ENCODE measurements around the gene ENO3.

The ENO3 gene

DNA sequence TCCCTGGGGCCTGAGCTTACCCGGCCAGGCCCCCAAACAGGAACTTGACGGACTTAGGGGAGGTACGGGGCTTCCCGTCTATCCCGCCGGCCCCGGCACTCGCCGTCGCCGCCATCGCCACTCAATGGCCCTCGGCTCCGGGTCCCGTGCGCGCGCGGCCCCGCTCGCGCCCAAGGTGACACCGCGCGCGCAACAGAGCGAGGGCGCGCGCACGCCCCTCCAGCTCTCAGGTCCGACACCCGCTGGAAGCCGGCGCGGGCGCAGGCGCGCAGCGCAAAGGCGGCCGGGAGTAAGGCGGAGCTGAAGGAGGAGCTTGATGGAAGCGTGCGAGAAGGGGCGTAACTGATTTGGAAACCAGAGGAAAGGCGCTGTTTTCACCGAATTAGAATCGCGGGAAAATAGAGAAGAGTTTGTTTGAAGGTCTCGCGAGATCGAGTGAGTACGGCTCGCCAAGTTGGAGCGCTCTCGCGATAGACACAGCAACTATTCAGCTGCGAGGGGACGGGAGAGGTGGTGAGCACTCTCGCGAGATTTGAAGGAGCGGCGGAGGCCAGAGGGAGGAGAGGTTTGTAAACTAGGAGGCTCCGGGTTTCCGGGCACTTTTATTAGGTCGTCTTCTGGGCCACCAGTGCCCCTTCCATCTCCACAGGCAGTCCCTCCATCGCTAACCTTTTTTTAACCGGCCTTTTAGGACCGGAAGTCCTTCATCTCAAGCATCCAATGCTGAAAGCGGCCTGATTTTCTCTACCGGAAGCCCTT is 10.9 kb upstream of the ENO3 start, which contains the start of the genes RNF167 and SLC25A11:
Gene RNF167 (plus strand): TSS at position 473 of the 759 bp plus-strand sequence. CDS start 642 bp downstream, outside the sequence.
Gene SLC25A11 (minus strand): TSS at position 251 of the 759 bp plus-strand sequence. CDS start 136 bp downstream, at position 115.
- peak within 1 kb of the TSS; percentile 88 to 90 for H3K18ac ChIP-seq (ENCODE audit: low read depth in 1 of 2, low read length in 2 of 2)
- peak within 1 kb of the TSS; percentile 79 for H2AK5ac ChIP-seq (ENCODE audit: low read length, severe bottlenecking)
- H2BK12ac ChIP-seq (ENCODE audit: low read length in 2 of 2): no peak within 1 kb of the TSS
- H3K36me3 ChIP-seq (ENCODE audit: control insufficient read depth in 1 of 2, insufficient read depth in 2 of 2, low read depth in 1 of 2, low read length in 2 of 2): peaks cover 61 to 66% of the 10 kb centered on the region in 2 experiments
- peaks cover 25% of the 10 kb centered on the region for H3K79me1 ChIP-seq (replicated peaks; ENCODE audit: low read length, poor library complexity, severe bottlenecking)
- under 1% methylated on average over 68 of the region's 72 CpGs for WGBS
- peak within 1 kb of the TSS; percentile 67 for H2BK5ac ChIP-seq (ENCODE audit: low read depth, low read length, poor library complexity, severe bottlenecking)
- H4K91ac ChIP-seq (ENCODE audit: low read length): peak within 1 kb of the TSS; percentile 94
- peak within 1 kb of the TSS; percentile 86 to 90 for H3K14ac ChIP-seq (ENCODE audit: low read length in 2 of 2)
- H3K4me1 ChIP-seq (ENCODE audit: control insufficient read depth, insufficient read depth, low read depth, low read length): peaks cover 32% of the 10 kb centered on the region
- H2AFZ ChIP-seq (ENCODE audit: low read depth, low read length): peak within 1 kb of the TSS; percentile 57
- peak within 1 kb of the TSS; percentile 95 for H4K8ac ChIP-seq (ENCODE audit: low read length)
- peak within 1 kb of the TSS; percentile 86 for H2BK120ac ChIP-seq (ENCODE audit: low read depth, low read length)
- H3K9ac ChIP-seq (ENCODE audit: low read length): peak within 1 kb of the TSS; percentile 97
- no peaks in the 10 kb centered on the region for H3K27me3 ChIP-seq (ENCODE audit: control insufficient read depth in 1 of 2, insufficient read depth in 1 of 2, low read length in 2 of 2)
- peak within 1 kb of the TSS in 1 of 2 experiments; percentile 77 for H3K23ac ChIP-seq (ENCODE audit: low read length in 2 of 2)
- no peak within 1 kb of the TSS for H2BK15ac ChIP-seq (ENCODE audit: low read depth, poor library complexity, severe bottlenecking)
- H3K4me3 ChIP-seq (ENCODE audit: insufficient read depth in 1 of 2, low read depth in 1 of 2, low read length in 2 of 2): peak within 1 kb of the TSS; percentile 80 to 98
- peak within 1 kb of the TSS; percentile 98 for H3K27ac ChIP-seq (ENCODE audit: low read length, poor library complexity, severe bottlenecking)
- H3K4me2 ChIP-seq (ENCODE audit: low read length, poor library complexity, severe bottlenecking): peak within 1 kb of the TSS; percentile 94
- peak within 1 kb of the TSS; percentile 95 to 96 for H3K4ac ChIP-seq (ENCODE audit: low read depth in 1 of 2, low read length in 2 of 2)
- H3K9me3 ChIP-seq (ENCODE audit: control insufficient read depth, low read length): no peaks in the 10 kb centered on the region
- DNase-seq: peak; percentile 100

GRCh38 chr17:4940555-4941318 is 10.2 kb upstream of the ENO3 start:
- peaks cover 63 to 68% of the 10 kb centered on the region in 2 experiments for H3K36me3 ChIP-seq (ENCODE audit: control insufficient read depth in 1 of 2, insufficient read depth in 2 of 2, low read depth in 1 of 2, low read length in 2 of 2)
- H3K9ac ChIP-seq (ENCODE audit: low read length): peak overlapping the region; percentile 97
- no peak overlapping the region for H2BK15ac ChIP-seq (ENCODE audit: low read depth, poor library complexity, severe bottlenecking)
- H2BK120ac ChIP-seq (ENCODE audit: low read depth, low read length): peak overlapping the region; percentile 64
- DNase-seq: no peak
- H3K27me3 ChIP-seq (ENCODE audit: control insufficient read depth in 1 of 2, insufficient read depth in 1 of 2, low read length in 2 of 2): no peaks in the 10 kb centered on the region
- H3K4ac ChIP-seq (ENCODE audit: low read depth in 1 of 2, low read length in 2 of 2): peak overlapping the region; percentile 80 to 96
- peak overlapping the region; percentile 94 for H3K4me2 ChIP-seq (ENCODE audit: low read length, poor library complexity, severe bottlenecking)
- H2BK12ac ChIP-seq (ENCODE audit: low read length in 2 of 2): no peak overlapping the region
- peak overlapping the region; percentile 73 to 84 for H3K18ac ChIP-seq (ENCODE audit: low read depth in 1 of 2, low read length in 2 of 2)
- H3K4me3 ChIP-seq (ENCODE audit: insufficient read depth in 1 of 2, low read depth in 1 of 2, low read length in 2 of 2): peak overlapping the region; percentile 80 to 98
- peak overlapping the region; percentile 46 for H2BK5ac ChIP-seq (ENCODE audit: low read depth, low read length, poor library complexity, severe bottlenecking)
- peak overlapping the region; percentile 94 for H4K91ac ChIP-seq (ENCODE audit: low read length)
- H3K9me3 ChIP-seq (ENCODE audit: control insufficient read depth, low read length): no peaks in the 10 kb centered on the region
- peak overlapping the region; percentile 79 for H2AK5ac ChIP-seq (ENCODE audit: low read length, severe bottlenecking)
- H3K14ac ChIP-seq (ENCODE audit: low read length in 2 of 2): peak overlapping the region; percentile 86 to 90
- H3K4me1 ChIP-seq (ENCODE audit: control insufficient read depth, insufficient read depth, low read depth, low read length): peaks cover 37% of the 10 kb centered on the region
- peak overlapping the region; percentile 95 for H4K8ac ChIP-seq (ENCODE audit: low read length)
- peaks cover 22% of the 10 kb centered on the region for H3K79me1 ChIP-seq (replicated peaks; ENCODE audit: low read length, poor library complexity, severe bottlenecking)
- 3% methylated on average over 19 of the region's 29 CpGs for WGBS
- H3K27ac ChIP-seq (ENCODE audit: low read length, poor library complexity, severe bottlenecking): peak overlapping the region; percentile 98
- H3K23ac ChIP-seq (ENCODE audit: low read length in 2 of 2): peak overlapping the region in 1 of 2 experiments; percentile 75
- H2AFZ ChIP-seq (ENCODE audit: low read depth, low read length): peak overlapping the region; percentile 46

DNA sequence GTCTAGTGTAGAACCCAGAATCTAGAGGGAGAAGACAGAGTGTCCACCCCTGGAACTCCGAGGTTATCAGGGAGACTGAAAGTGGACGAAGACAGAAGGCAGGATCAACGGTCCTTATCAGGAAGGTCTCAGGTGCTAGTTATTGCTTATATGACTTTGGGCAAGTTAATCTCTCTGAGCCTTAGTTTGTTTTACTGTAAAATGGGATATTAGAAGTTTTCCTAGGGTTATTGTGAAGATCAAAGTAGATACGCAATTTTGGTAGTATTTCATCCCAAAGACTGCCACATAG is 9.7 kb upstream of the ENO3 start:
- Histone ChIP-seq H3K4me2 (ENCODE audit: low read length, poor library complexity, severe bottlenecking) (peak overlapping the region; percentile 94), H2BK120ac (ENCODE audit: low read depth, low read length) (no peak overlapping the region), H3K9me3 (ENCODE audit: control insufficient read depth, low read length) (no peaks in the 10 kb centered on the region), H3K14ac (ENCODE audit: low read length in 2 of 2) (no peak overlapping the region), H3K27me3 (ENCODE audit: control insufficient read depth in 1 of 2, insufficient read depth in 1 of 2, low read length in 2 of 2) (no peaks in the 10 kb centered on the region), H3K36me3 (ENCODE audit: control insufficient read depth in 1 of 2, insufficient read depth in 2 of 2, low read depth in 1 of 2, low read length in 2 of 2) (peaks cover 60 to 68% of the 10 kb centered on the region in 2 experiments), H2AFZ (ENCODE audit: low read depth, low read length) (no peak overlapping the region), H2BK12ac (ENCODE audit: low read length in 2 of 2) (no peak overlapping the region), H3K23ac (ENCODE audit: low read length in 2 of 2) (no peak overlapping the region), H2BK15ac (ENCODE audit: low read depth, poor library complexity, severe bottlenecking) (no peak overlapping the region), H3K4me3 (ENCODE audit: insufficient read depth in 1 of 2, low read depth in 1 of 2, low read length in 2 of 2) (peak overlapping the region in 1 of 2 experiments; percentile 98), H2BK5ac (ENCODE audit: low read depth, low read length, poor library complexity, severe bottlenecking) (no peak overlapping the region), H2AK5ac (ENCODE audit: low read length, severe bottlenecking) (peak overlapping the region; percentile 58), H3K27ac (ENCODE audit: low read length, poor library complexity, severe bottlenecking) (peak overlapping the region; percentile 98), H3K79me1 (replicated peaks; ENCODE audit: low read length, poor library complexity, severe bottlenecking) (peaks cover 21% of the 10 kb centered on the region), H3K4ac (ENCODE audit: low read depth in 1 of 2, low read length in 2 of 2) (peak overlapping the region in 1 of 2 experiments; percentile 21), H3K18ac (ENCODE audit: low read depth in 1 of 2, low read length in 2 of 2) (no peak overlapping the region), H3K9ac (ENCODE audit: low read length) (peak overlapping the region; percentile 97), H4K8ac (ENCODE audit: low read length) (peak overlapping the region; percentile 43), H3K4me1 (ENCODE audit: control insufficient read depth, insufficient read depth, low read depth, low read length) (peaks cover 40% of the 10 kb centered on the region), H4K91ac (ENCODE audit: low read length) (no peak overlapping the region)
- WGBS: 59% methylated on average over 4 of the region's 4 CpGs
- DNase-seq: no peak

All from mesenchymal stem cell (in vitro differentiated cells and primary cell).